T-helper 1 cell (primary cell): ENCODE measurements around the gene PSMA2.
A peak's percentile ranks its signal among the peaks of the same experiment; 100 is the strongest.

Source experiments
- DNase-seq, 5 donors: peaks; one replicate each; pipeline ENCODE4 v3.0.0-alpha.2; 2012 to 2020

Gene PSMA2

GRCh38 chr7:42939457-42940240 is 7.7 kb upstream of the PSMA2 start:
- no peak for DNase-seq

- no peak for DNase-seq
Observed at GRCh38 chr7:42935861-42936260, 3.9 kb upstream of the PSMA2 start.

GRCh38 chr7:42934291-42934690 is 2.3 kb upstream of the PSMA2 start:
- DNase-seq, result no peak

GRCh38 chr7:42932811-42933591 is 1.0 kb upstream of the PSMA2 start:
- DNase-seq, result no peak

- peak in 1 of 5 donors; percentile 34 for DNase-seq
Observed at GRCh38 chr7:42931447-42931833, 534 bp downstream of the PSMA2 start.

GRCh38 chr7:42930889-42931288 is 1.1 kb downstream of the PSMA2 start:
- DNase-seq, result no peak

GRCh38 chr7:42929449-42929848 is 2.5 kb downstream of the PSMA2 start:
- no peak for DNase-seq

GRCh38 chr7:42928754-42929153 is 3.2 kb downstream of the PSMA2 start:
- DNase-seq, result no peak

GRCh38 chr7:42926204-42926603 is 5.8 kb downstream of the PSMA2 start:
- no peak for DNase-seq

GRCh38 chr7:42925630-42926029 is 6.3 kb downstream of the PSMA2 start:
- no peak for DNase-seq

GRCh38 chr7:42924223-42924838 is 7.6 kb downstream of the PSMA2 start:
- no peak for DNase-seq

GRCh38 chr7:42922017-42922753 is 9.8 kb downstream of the PSMA2 start:
- DNase-seq, result no peak

- no peak for DNase-seq
Observed at GRCh38 chr7:42915356-42915755, 16.6 kb downstream of the PSMA2 start.

GRCh38 chr7:42914421-42915045 is 17.4 kb downstream of the PSMA2 start:
- DNase-seq, result no peak

GRCh38 chr7:42914009-42914408 is 18.0 kb downstream of the PSMA2 start:
- DNase-seq, result no peak

GRCh38 chr7:42913591-42913990 is 18.4 kb downstream of the PSMA2 start:
- no peak for DNase-seq

GRCh38 chr7:42911454-42912447 is 20.2 kb downstream of the PSMA2 start, which contains the start of gene C7orf25:
Gene C7orf25, minus strand, starts transcription at chr7:42912070. Its CDS starts 1,170 bp downstream, at chr7:42910900.
- peak; percentile 91 to 95 (median 94) for DNase-seq

- DNase-seq, result no peak
Observed at GRCh38 chr7:42910306-42910705, 21.7 kb downstream of the PSMA2 start.

- DNase-seq, result no peak
Observed at GRCh38 chr7:42907316-42907715, 24.7 kb downstream of the PSMA2 start.

GRCh38 chr7:42906181-42906580 is 25.8 kb downstream of the PSMA2 start:
- no peak for DNase-seq

- DNase-seq, result no peak
Observed at GRCh38 chr7:42902331-42902730, 29.6 kb downstream of the PSMA2 start.
